NT2/D1 (cell line): ENCODE measurements around the gene MDGA2.

ENCODE experiments used
- SUZ12 ChIP-seq: IDR thresholded peaks from 2 replicates; pipeline ENCODE4 v1.6.1; 2011; ENCODE audit not compliant: insufficient read length, insufficient read depth; ENCODE audit errors: extremely low read depth
- YY1 ChIP-seq: IDR thresholded peaks from 2 replicates; pipeline ENCODE4 v1.6.1; 2011; ENCODE audit not compliant: insufficient read length, insufficient read depth
- ZNF274 ChIP-seq: IDR thresholded peaks from 2 replicates; pipeline ENCODE4 v1.6.1; 2011; ENCODE audit warnings: mild to moderate bottlenecking, low read depth, low read length

DNA sequence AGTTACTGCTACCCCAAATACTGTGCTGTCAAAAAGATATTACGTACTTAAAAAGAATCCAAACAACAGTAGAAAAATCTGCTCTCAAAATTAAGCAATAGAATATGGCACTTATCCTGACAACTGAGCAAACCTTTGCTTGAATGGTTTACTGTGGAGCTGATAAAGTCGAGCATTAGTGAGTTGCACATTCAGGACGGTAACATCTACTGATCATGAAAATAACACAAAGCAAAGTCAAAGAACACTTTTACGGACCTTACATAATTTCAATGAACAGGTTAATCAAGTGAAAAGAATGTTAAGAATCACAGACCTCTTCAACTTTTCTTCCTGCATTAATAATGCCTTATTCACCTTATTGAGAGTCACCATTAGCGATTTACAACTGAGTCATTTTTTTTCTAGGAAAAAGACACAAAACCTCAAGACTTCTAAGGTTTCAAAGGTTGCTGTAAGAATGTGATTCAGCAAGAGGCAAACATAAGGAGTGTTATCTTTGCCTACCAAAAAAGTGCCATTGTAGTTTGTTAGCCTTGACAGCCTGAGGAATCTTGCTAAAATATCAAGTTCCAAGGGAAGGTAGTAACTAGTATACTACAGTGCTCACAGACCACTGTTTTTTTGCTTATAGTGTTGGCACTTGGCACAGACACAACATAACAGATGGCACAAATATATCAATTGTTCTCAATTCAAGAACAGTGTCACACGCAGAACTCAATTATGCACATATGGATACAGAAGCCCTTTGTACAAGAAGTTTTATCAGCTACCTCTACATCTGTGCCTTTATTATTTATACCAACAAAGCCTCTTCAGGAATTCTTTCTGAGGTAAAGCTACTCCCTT, 689.6 kb downstream of the MDGA2 start:
- TF ChIP-seq YY1 (no peak), ZNF274 (no peak), SUZ12 (no peak)
